Left cardiac atrium (tissue), 4 donors: Measurements from ENCODE around the gene POFUT1. TPM values are rescaled to one million over a fixed set of nuclear protein-coding genes. Genes with fewer than 3 reads are reported as not detected.
"Not testable (repeated sequence)": the region's sequence is repeated elsewhere in the genome, so short reads cannot be mapped to it uniquely, and the experiment has no call there.

Experiments used
- ATAC-seq, 2 donors: fragments of 200-7000 bp; cut with Tn5 transposase; one replicate each; pipeline ENCODE4 v1.9.1; 2020; ENCODE audit warnings: mild to moderate bottlenecking in 2 of 2, moderate library complexity in 2 of 2
- DNase-seq: peaks from one replicate; pipeline ENCODE4 v3.0.0-alpha.2; 2020
- intact Hi-C, 2 donors: fragments of 100-400 bp; cut with DNase I; formaldehyde crosslinking; loops; one replicate each; pipeline versions ENCODE4 v1.14.1 to v1.15.1; 2022 to 2023
- long read RNA-seq: library from polyadenylated mRNA; unstranded; transcript quantifications from one replicate; pipeline ENCODE4 v2.0.0, GENCODE V29; 2021
- total RNA-seq, 2 donors: library from RNA; stranded (reverse); fragmentation: NEBNext Ultra II Directional; extraction: Animal tissue kit (Norgen Biotek cat#: 25700); gene quantifications; one replicate each; pipeline ENCODE4 v1.2.1, GENCODE V29; 2021
- donor health status: DM: no; HTN: yes; CAD: no.
- donor health status: DM: no; HTN: yes; CAD: no; lungs with severe emphysema.
- donor health status: DM: yes; HTN: yes; CAD: no.
- donor health status: Dilated cardiomyopathy.

POFUT1 gene
- 10 to 100 TPM; 25.5 to 28.6 TPM for total RNA-seq
- long read RNA-seq, full-length matches to known transcripts: 38 of 46 reads
- long read RNA-seq, partial matches to known transcripts: 7 of 46 reads
- long read RNA-seq, other reads (novel, unspliced or antisense): 1 of 46 reads

- ATAC-seq (peak; percentile 98 to 99), DNase-seq (peak; percentile 92)
- intact Hi-C loops: loop anchor here in 1 of 2 donors (10.0 kb wide), 1 partner anchor 127 kb away; no protein-coding TSS in a partner anchor
Observed at GRCh38 chr20:32207626-32208498, at the start of gene POFUT1, which contains the start of gene PLAGL2. Gene POFUT1 (plus strand): TSS chr20:32207880. CDS start chr20:32207942, 62 bp downstream. Gene PLAGL2 (minus strand): TSS chr20:32207743. CDS start chr20:32202178, 5,565 bp downstream.

- intact Hi-C loops: no loop called here
- no peak for ATAC-seq
- DNase-seq: no peak
Observed at GRCh38 chr20:32158351-32158750, 49.3 kb upstream of the POFUT1 start.

- intact Hi-C loops: no loop called here
- DNase-seq: no peak
- ATAC-seq: no peak
Observed at GRCh38 chr20:32158943-32159660, 48.6 kb upstream of the POFUT1 start.

- ATAC-seq (no peak), DNase-seq (no peak)
- intact Hi-C loops: no loop called here
Observed at GRCh38 chr20:32159766-32160221, 47.9 kb upstream of the POFUT1 start.

GRCh38 chr20:32160341-32160740 lies 47.3 kb upstream of the POFUT1 start:
- ATAC-seq (no peak), DNase-seq (no peak)
- intact Hi-C loops: no loop called here

- DNase-seq: no peak
- intact Hi-C loops: no loop called here
- ATAC-seq: no peak
Observed at GRCh38 chr20:32162351-32162750, 45.3 kb upstream of the POFUT1 start.

GRCh38 chr20:32163951-32164350 lies 43.7 kb upstream of the POFUT1 start:
- ATAC-seq (no peak), DNase-seq (no peak)
- intact Hi-C loops: no loop called here

- DNase-seq (peak; percentile 58), ATAC-seq (peak; percentile 51 to 63)
- intact Hi-C loops: no loop called here
Observed at GRCh38 chr20:32164984-32165735, 42.5 kb upstream of the POFUT1 start.

GRCh38 chr20:32165836-32166545 lies 41.7 kb upstream of the POFUT1 start:
- no peak for DNase-seq
- ATAC-seq: peak; percentile 8 to 23
- intact Hi-C loops: no loop called here

GRCh38 chr20:32167552-32167951 lies 40.1 kb upstream of the POFUT1 start:
- ATAC-seq: no peak
- intact Hi-C loops: no loop called here
- DNase-seq: no peak

- DNase-seq (no peak), ATAC-seq (no peak)
- intact Hi-C loops: no loop called here
Observed at GRCh38 chr20:32168184-32168910, 39.3 kb upstream of the POFUT1 start.

- intact Hi-C loops, DNase-seq, ATAC-seq: not testable (repeated sequence)
Observed at GRCh38 chr20:32177696-32178095, 30.0 kb upstream of the POFUT1 start.

- no peak for DNase-seq
- intact Hi-C loops: no loop called here
- no peak for ATAC-seq
Observed at GRCh38 chr20:32179515-32179914, 28.2 kb upstream of the POFUT1 start.

GRCh38 chr20:32179934-32180333 lies 27.7 kb upstream of the POFUT1 start:
- intact Hi-C loops: no loop called here
- DNase-seq (no peak), ATAC-seq (no peak)

- intact Hi-C loops: no loop called here
- ATAC-seq: no peak
- DNase-seq: no peak
Observed at GRCh38 chr20:32181606-32182005, 26.1 kb upstream of the POFUT1 start.

GRCh38 chr20:32183947-32184635 lies 23.6 kb upstream of the POFUT1 start:
- ATAC-seq (no peak), DNase-seq (no peak)
- intact Hi-C loops: no loop called here

GRCh38 chr20:32184961-32185603 lies 22.6 kb upstream of the POFUT1 start:
- DNase-seq: no peak
- no peak for ATAC-seq
- intact Hi-C loops: no loop called here
